ENCODE results near the gene ZNF236.

GRCh38 chr18:76962851-76963250 lies 140.5 kb downstream of the ZNF236 start:
- no peak for TF ChIP-seq CTCF (IDR thresholded peaks at IDR 0.05)
- no peak for TF ChIP-seq POLR2A (IDR thresholded peaks at IDR 0.05)
- no peak for TF ChIP-seq EP300 (IDR thresholded peaks at IDR 0.05)
- TF ChIP-seq POLR2AphosphoS5 (IDR thresholded peaks at IDR 0.05): no peak
